Mesenchymal stem cell (in vitro differentiated cells and primary cell): ENCODE results near the gene E2F4.

Source experiments
- DNase-seq: peaks from one replicate; pipeline ENCODE4 v3.0.0-alpha.2; 2013
- H2AFZ ChIP-seq: one replicate; pipeline ENCODE4 v1.6.1; 2013; ENCODE audit warnings: low read depth, mild to moderate bottlenecking, control low read depth, inconsistent platforms, low read length, moderate library complexity
- H2AK5ac ChIP-seq: 2 replicates; pipeline ENCODE4 v1.6.1; 2013; ENCODE audit warnings: low read length, moderate library complexity, mild to moderate bottlenecking, inconsistent platforms; ENCODE audit not compliant: severe bottlenecking
- H2BK120ac ChIP-seq: one replicate; pipeline ENCODE4 v1.6.1; 2013; ENCODE audit warnings: low read depth, mild to moderate bottlenecking, inconsistent platforms, low read length, moderate library complexity
- H2BK12ac ChIP-seq, 2 experiments: one replicate each; pipeline ENCODE4 v1.6.1; 2013; ENCODE audit warnings: inconsistent platforms in 2 of 2, low read length in 2 of 2, mild to moderate bottlenecking in 2 of 2, moderate library complexity in 2 of 2, control low read depth in 1 of 2
- H2BK15ac ChIP-seq: one replicate; pipeline ENCODE4 v1.6.1; 2013; ENCODE audit warnings: mild to moderate bottlenecking, low read depth, inconsistent platforms; ENCODE audit not compliant: poor library complexity, severe bottlenecking
- H2BK5ac ChIP-seq: 2 replicates; pipeline ENCODE4 v1.6.1; 2013; ENCODE audit warnings: low read depth, mild to moderate bottlenecking, low read length, control low read depth, inconsistent platforms; ENCODE audit not compliant: poor library complexity, severe bottlenecking
- H3K14ac ChIP-seq, 2 experiments: one replicate each; pipeline ENCODE4 v1.6.1; 2013; ENCODE audit warnings: inconsistent platforms in 2 of 2, low read length in 2 of 2, control low read depth in 1 of 2, mild to moderate bottlenecking in 1 of 2, moderate library complexity in 1 of 2
- H3K18ac ChIP-seq, 2 experiments: one replicate each; pipeline ENCODE4 v1.6.1; 2013; ENCODE audit warnings: inconsistent platforms in 2 of 2, low read length in 2 of 2, control low read depth in 1 of 2, low read depth in 1 of 2, mild to moderate bottlenecking in 1 of 2
- H3K23ac ChIP-seq, 2 experiments: one replicate each; pipeline ENCODE4 v1.6.1; 2013; ENCODE audit warnings: inconsistent platforms in 2 of 2, low read length in 2 of 2, mild to moderate bottlenecking in 2 of 2, moderate library complexity in 2 of 2, control low read depth in 1 of 2
- H3K27ac ChIP-seq: 2 replicates; pipeline ENCODE4 v1.5.1; 2013; ENCODE audit warnings: mild to moderate bottlenecking, moderate library complexity, low read length, control low read depth, inconsistent platforms; ENCODE audit not compliant: poor library complexity, severe bottlenecking
- H3K27me3 ChIP-seq, 2 experiments: 2 replicates each; pipeline versions ENCODE4 v1.6.1 to v1.7.0; 2013; ENCODE audit warnings: low read length in 2 of 2, mild to moderate bottlenecking in 2 of 2, moderate library complexity in 2 of 2, control low read depth in 1 of 2, inconsistent platforms in 1 of 2; ENCODE audit not compliant: control insufficient read depth in 1 of 2, insufficient read depth in 1 of 2
- H3K36me3 ChIP-seq, 2 experiments: 2 replicates each; pipeline versions ENCODE4 v1.6.1 to v1.7.0; 2013; ENCODE audit warnings: low read length in 2 of 2, control low read depth in 1 of 2, inconsistent platforms in 1 of 2, low read depth in 1 of 2, mild to moderate bottlenecking in 1 of 2; ENCODE audit not compliant: insufficient read depth in 2 of 2, control insufficient read depth in 1 of 2
- H3K4ac ChIP-seq, 2 experiments: one replicate each; pipeline ENCODE4 v1.6.1; 2013; ENCODE audit warnings: inconsistent platforms in 2 of 2, low read length in 2 of 2, mild to moderate bottlenecking in 2 of 2, moderate library complexity in 2 of 2, control low read depth in 1 of 2, low read depth in 1 of 2
- H3K4me1 ChIP-seq: 2 replicates; pipeline ENCODE4 v1.6.1; 2013; ENCODE audit warnings: low read depth, low read length, control low read depth; ENCODE audit not compliant: control insufficient read depth, insufficient read depth
- H3K4me2 ChIP-seq: 2 replicates; pipeline ENCODE4 v1.6.1; 2013; ENCODE audit warnings: low read length, mild to moderate bottlenecking, inconsistent platforms; ENCODE audit not compliant: poor library complexity, severe bottlenecking
- H3K4me3 ChIP-seq, 2 experiments: 2 replicates each; pipeline versions ENCODE4 v1.5.1 to v1.7.0; 2013; ENCODE audit warnings: low read length in 2 of 2, mild to moderate bottlenecking in 2 of 2, control low read depth in 1 of 2, low read depth in 1 of 2; ENCODE audit not compliant: insufficient read depth in 1 of 2
- H3K79me1 ChIP-seq: replicated peaks from 2 replicates; pipeline ENCODE4 v1.6.1; 2013; ENCODE audit warnings: mild to moderate bottlenecking, control low read depth, low read length, inconsistent platforms; ENCODE audit not compliant: poor library complexity, severe bottlenecking
- H3K9ac ChIP-seq: 2 replicates; pipeline ENCODE4 v1.7.0; 2013; ENCODE audit warnings: mild to moderate bottlenecking, low read length, moderate library complexity
- H3K9me3 ChIP-seq: 2 replicates; pipeline ENCODE4 v1.7.0; 2013; ENCODE audit warnings: mild to moderate bottlenecking, low read length; ENCODE audit not compliant: control insufficient read depth
- H4K8ac ChIP-seq: one replicate; pipeline ENCODE4 v1.6.1; 2013; ENCODE audit warnings: inconsistent platforms, mild to moderate bottlenecking, low read length, moderate library complexity
- H4K91ac ChIP-seq: one replicate; pipeline ENCODE4 v1.6.1; 2013; ENCODE audit warnings: mild to moderate bottlenecking, low read length, inconsistent platforms
- WGBS: methylation state at CpG from one replicate; pipeline ENCODE4 v1.1.7; 2013; ENCODE audit warnings: mixed read lengths; 5-methylcytosine and 5-hydroxymethylcytosine counted together

Gene E2F4

GRCh38 chr16:67229906-67230808 is 38.2 kb downstream of the E2F4 start:
- no peak overlapping the region for H3K27ac ChIP-seq
- no peak overlapping the region for H3K4me2 ChIP-seq
- H3K4me3 ChIP-seq, result no peak overlapping the region
- no peaks in the 10 kb centered on the region for H3K27me3 ChIP-seq
- H2AFZ ChIP-seq, result no peak overlapping the region
- H3K14ac ChIP-seq, result no peak overlapping the region
- DNase-seq, result no peak
- H2BK5ac ChIP-seq, result no peak overlapping the region
- H3K36me3 ChIP-seq, result peaks cover 68 to 69% of the 10 kb centered on the region in 2 experiments
- H2BK12ac ChIP-seq, result no peak overlapping the region
- no peak overlapping the region for H2BK15ac ChIP-seq
- no peak overlapping the region for H4K8ac ChIP-seq
- no peak overlapping the region for H2AK5ac ChIP-seq
- H3K23ac ChIP-seq, result no peak overlapping the region
- WGBS, result 98% methylated on average over 32 of the region's 32 CpGs
- peaks cover 19% of the 10 kb centered on the region for H3K4me1 ChIP-seq
- H3K4ac ChIP-seq, result no peak overlapping the region
- H3K9me3 ChIP-seq, result no peaks in the 10 kb centered on the region
- H3K18ac ChIP-seq, result no peak overlapping the region
- peaks cover 37% of the 10 kb centered on the region for H3K79me1 ChIP-seq
- H3K9ac ChIP-seq, result no peak overlapping the region
- H4K91ac ChIP-seq, result no peak overlapping the region
- H2BK120ac ChIP-seq, result no peak overlapping the region

GRCh38 chr16:67230809-67231660 is 39.1 kb downstream of the E2F4 start:
- Histone ChIP-seq H3K27ac (no peak overlapping the region), H3K27me3 (no peaks in the 10 kb centered on the region), H3K18ac (no peak overlapping the region), H3K4ac (no peak overlapping the region), H2BK15ac (no peak overlapping the region), H3K36me3 (peaks cover 77% of the 10 kb centered on the region in 2 experiments), H3K14ac (no peak overlapping the region), H4K8ac (no peak overlapping the region), H3K4me2 (no peak overlapping the region), H3K79me1 (peaks cover 35% of the 10 kb centered on the region), H3K4me3 (no peak overlapping the region), H3K23ac (no peak overlapping the region), H4K91ac (no peak overlapping the region), H3K9ac (no peak overlapping the region), H3K4me1 (peaks cover 14% of the 10 kb centered on the region), H2AFZ (no peak overlapping the region), H2BK5ac (no peak overlapping the region), H2AK5ac (no peak overlapping the region), H2BK120ac (no peak overlapping the region), H3K9me3 (no peaks in the 10 kb centered on the region), H2BK12ac (no peak overlapping the region)
- WGBS, result 97% methylated on average over 11 of the region's 12 CpGs
- DNase-seq, result no peak

- no peak overlapping the region for H2BK5ac ChIP-seq
- no peak overlapping the region for H2AK5ac ChIP-seq
- peaks cover 93 to 95% of the 10 kb centered on the region in 2 experiments for H3K36me3 ChIP-seq
- no peak overlapping the region for H4K8ac ChIP-seq
- WGBS, result 96% methylated on average over 6 of the region's 7 CpGs
- no peak overlapping the region for H3K23ac ChIP-seq
- no peak overlapping the region for H2BK15ac ChIP-seq
- H3K27me3 ChIP-seq, result no peaks in the 10 kb centered on the region
- H3K14ac ChIP-seq, result no peak overlapping the region
- peaks cover 43% of the 10 kb centered on the region for H3K79me1 ChIP-seq
- DNase-seq, result no peak
- no peak overlapping the region for H3K27ac ChIP-seq
- peaks cover 3% of the 10 kb centered on the region for H3K4me1 ChIP-seq
- H3K4me2 ChIP-seq, result no peak overlapping the region
- no peak overlapping the region for H2BK120ac ChIP-seq
- no peak overlapping the region for H3K18ac ChIP-seq
- H3K9ac ChIP-seq, result no peak overlapping the region
- no peak overlapping the region for H2AFZ ChIP-seq
- H4K91ac ChIP-seq, result no peak overlapping the region
- no peak overlapping the region for H2BK12ac ChIP-seq
- no peak overlapping the region for H3K4ac ChIP-seq
- H3K4me3 ChIP-seq, result no peak overlapping the region
- no peaks in the 10 kb centered on the region for H3K9me3 ChIP-seq
Observed at GRCh38 chr16:67233596-67233995, 41.6 kb downstream of the E2F4 start.

GRCh38 chr16:67234180-67234597 is 42.2 kb downstream of the E2F4 start:
- no peak for DNase-seq
- 95% methylated on average over 10 of the region's 10 CpGs for WGBS

More at GRCh38 chr16:67234180-67234597, 42.2 kb downstream of the E2F4 start:
- no peak overlapping the region for H4K8ac ChIP-seq
- H2AK5ac ChIP-seq, result no peak overlapping the region
- no peak overlapping the region for H2BK5ac ChIP-seq
- H3K23ac ChIP-seq, result no peak overlapping the region
- no peak overlapping the region for H2BK12ac ChIP-seq
- no peak overlapping the region for H3K18ac ChIP-seq
- no peak overlapping the region for H3K4me2 ChIP-seq
- H3K4ac ChIP-seq, result no peak overlapping the region
- H3K9me3 ChIP-seq, result no peaks in the 10 kb centered on the region
- peaks cover 45% of the 10 kb centered on the region for H3K79me1 ChIP-seq
- H3K36me3 ChIP-seq, result peaks cover 93 to 95% of the 10 kb centered on the region in 2 experiments
- H3K4me1 ChIP-seq, result peaks cover 3% of the 10 kb centered on the region
- no peak overlapping the region for H2BK120ac ChIP-seq
- H3K14ac ChIP-seq, result no peak overlapping the region
- no peak overlapping the region for H3K9ac ChIP-seq
- no peak overlapping the region for H4K91ac ChIP-seq
- no peak overlapping the region for H2AFZ ChIP-seq
- no peaks in the 10 kb centered on the region for H3K27me3 ChIP-seq
- H2BK15ac ChIP-seq, result no peak overlapping the region
- H3K27ac ChIP-seq, result no peak overlapping the region
- no peak overlapping the region for H3K4me3 ChIP-seq
